Colon (tissue), 2 donors: ENCODE data around the gene VPS39.

Experiments
- FAIRE-seq: peaks from 2 replicates; lab custom pipeline; 2012; peaks lifted over from hg19 to GRCh38; lab: Jason Lieb, UNC
- donor health status: control.
- donor health status: control.

Gene VPS39

DNA sequence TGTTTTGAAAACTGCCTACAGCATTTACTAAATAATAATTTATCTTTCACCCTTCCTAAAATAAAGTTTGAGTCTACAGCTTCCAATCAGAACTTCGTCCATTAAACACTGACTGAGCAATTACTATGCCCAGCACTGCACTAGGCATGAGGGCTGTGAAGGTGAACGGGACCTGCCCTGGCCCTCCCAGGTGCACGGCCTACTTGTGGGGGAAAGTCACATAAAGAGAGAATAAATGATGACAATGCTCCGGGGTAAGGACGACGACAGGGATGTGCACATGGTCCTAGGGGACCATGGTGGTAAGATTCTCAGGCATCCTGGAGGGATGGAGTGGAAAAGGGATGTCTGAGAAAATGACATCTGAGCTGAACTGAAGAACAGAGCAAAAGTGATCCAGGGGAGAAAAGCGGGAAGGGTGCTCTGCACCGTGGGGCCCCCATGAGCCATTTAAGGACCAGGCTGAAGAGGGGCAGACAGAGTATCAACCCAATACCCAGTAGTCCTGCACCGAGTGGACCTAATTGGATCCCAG is 63.2 kb downstream of the VPS39 start:
- no peak for FAIRE-seq

DNA sequence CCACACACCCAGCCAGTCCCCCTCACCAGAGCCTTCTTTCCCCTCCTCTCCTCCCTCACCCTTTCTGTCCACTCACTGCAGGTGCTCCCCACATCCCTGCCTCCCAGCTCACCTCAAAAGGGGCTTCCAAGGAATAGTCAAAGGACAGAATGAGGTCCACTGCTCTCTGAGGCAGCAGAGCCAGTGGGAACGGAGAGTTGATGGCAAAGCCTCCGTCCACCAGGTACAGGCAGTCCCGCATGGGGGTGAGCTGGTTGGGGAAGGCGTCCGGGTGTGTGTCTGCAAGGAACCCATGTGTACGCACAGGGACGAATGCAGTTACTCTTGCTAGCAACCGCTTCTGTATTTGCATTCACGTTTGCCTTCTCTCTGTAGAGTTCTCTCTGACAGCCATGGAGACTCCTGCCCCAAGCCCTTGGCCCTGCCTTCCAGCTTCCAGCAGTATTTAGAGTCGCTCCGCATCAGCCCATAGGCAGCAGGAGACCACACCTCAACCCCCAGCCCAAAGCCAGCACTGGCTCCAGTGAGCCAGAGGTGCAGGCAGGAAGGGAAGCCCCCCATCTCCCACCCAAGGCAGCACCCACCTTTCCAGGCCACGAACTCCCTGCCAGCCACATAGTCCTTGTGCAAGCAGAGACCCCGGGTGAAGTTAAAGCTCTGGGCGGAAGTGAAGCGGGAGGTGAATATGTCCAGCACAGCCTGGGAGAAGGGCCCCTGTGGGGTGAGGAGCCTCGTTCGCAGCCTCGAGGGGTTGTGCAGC is 64.1 kb downstream of the VPS39 start:
- no peak for FAIRE-seq

DNA sequence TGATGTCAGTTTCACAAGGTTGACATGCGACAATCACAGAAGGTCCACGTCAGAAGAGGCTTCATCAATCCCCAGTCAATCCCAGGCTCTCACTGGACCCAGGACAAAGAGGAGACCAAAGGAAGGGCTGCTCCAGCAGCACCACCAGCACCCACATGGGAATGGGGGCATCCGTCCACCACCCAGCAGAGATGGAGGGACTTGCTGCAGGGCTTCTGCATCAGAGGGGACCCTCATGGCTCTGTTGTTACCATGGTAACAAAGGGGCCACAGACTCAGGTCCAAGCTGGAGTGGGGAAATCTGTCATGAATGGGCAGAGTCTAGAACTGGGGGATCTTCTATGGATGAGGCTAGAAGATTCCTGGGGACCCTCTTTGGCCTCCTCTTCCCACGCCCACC is 64.7 kb downstream of the VPS39 start:
- no peak for FAIRE-seq

DNA sequence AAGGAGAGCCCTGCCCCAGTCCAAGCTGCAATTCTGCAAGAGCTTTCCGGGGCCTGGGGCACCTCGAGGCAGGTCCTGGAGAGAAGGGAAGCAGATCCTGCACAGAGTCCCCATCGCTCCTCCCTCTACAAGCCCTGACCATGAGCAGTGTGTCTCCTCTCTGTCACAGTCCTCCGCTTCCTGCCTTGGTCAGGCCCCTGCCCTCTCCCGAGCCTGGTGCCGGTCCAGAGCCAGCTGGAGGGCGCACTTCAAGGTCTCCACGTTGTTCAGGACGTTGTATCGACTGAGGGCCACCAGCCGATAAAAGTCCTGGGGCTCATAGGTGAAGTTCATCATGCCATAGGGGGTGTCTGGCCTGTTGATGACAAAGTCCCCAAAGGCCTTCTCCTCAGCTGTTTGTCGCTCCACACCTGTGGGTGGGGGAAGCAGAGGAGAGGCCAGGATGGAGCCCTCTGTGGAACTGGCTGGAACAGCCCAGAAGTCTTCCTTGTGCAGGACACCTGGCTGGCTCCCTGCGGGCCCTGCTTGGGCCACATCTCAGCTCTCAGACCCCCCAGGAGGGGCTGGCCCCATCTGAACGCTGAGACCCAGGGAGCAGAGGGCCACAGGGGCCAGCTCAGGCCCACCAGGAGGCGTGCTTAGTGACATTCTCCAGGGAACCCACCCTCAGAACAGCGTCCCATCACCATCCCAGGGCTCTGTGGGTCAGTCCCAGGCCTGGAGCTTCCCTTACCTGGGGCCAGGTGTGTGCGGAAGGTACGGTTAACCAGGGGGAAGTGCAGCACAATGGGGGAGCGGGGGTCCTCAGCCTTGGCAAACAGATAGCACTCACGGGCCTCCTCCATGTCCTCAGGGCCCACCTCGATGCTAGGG is 66.1 kb downstream of the VPS39 start:
- FAIRE-seq, result no peak

DNA sequence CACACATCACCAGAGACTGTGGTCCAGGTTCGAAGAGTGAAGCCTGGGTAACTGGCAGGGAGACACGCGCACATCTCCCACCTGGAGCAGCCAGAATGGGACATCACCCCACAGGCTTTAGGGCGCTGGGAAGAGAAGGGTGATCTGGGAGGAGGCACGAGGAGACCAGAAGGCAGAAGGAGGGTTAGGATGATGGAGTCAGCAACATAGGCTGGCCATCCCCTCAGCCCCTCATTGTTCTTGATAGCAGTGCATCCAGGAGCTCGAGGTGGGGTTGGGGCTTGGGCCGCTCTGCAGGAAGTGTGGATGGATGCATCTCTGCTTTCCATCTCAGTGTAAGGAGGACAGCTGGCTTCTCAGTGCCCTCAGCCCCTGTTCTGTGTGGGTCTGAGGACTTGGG is 66.9 kb downstream of the VPS39 start:
- no peak for FAIRE-seq

DNA sequence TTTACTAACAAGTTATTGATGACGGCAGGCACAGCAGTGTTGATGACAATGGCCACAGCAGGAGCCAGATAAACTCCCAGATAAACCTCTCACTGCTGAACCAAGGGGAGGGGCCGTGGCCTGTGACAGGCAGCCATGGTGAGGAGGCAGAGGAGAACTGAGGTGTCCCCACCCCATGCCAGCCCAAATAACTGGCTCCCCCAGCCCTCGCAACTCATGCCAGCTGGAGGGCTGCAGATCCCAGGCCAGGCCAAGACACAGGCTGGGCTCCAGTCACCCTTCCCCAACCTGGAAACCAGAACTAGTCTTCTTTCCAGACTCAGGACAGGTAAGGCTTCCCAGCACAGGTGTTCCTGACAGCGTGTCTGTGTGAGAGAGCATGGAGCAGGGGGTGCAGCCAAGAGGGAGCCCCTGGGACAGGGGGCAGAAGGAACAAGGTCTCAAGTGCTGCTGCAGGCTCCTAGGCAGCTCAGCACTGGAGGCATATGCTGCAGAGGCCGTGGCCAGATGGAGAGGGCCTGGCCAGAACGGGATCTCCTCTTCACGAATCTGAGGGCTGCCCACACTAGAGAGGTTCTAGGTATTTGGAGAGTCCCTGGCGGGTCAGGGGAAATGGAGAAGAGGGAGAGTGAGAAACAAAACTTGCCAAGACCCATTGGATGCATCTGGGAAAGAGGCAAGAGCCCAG is 67.6 kb downstream of the VPS39 start:
- FAIRE-seq, result no peak

DNA sequence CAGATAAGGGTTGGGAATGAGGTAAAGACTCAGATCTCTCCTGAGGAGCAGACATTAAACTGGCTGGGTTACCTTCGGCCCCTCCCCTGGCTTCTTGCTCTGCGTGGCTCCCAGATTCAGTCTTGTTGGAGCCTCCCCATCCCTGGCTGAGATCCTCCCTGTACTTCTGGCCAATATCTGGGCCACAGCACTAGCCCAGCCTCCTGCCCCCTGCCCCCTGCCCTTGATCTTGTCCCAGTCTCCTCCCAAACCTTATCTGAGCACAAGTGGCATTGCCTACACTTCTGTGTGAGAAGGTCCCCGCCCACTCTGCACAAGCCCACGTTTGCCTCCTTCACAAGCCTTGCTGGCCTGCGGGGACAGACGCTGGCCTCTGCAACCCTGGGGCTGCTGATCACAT is 68.5 kb downstream of the VPS39 start:
- FAIRE-seq, result no peak

DNA sequence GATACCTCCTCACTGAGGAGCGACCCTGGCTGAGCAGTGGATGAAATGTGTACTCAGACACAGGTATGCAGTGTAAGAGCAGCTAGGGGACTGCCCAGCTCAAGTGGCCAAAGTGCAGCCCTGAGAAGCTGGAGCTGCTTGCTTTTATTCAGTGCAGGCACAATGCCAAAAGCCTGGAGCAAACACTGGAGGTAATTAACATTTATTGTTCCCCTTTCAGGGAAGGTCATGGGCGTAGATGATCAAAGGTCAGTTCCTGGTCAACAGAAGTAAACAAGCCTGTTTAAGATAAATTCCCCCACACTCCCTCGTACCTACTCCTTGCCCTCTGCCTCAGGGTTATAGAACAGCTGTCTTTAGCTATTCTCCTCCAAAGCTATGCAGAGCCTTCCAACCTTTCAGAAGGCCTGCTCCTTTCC is 69.1 kb downstream of the VPS39 start:
- peak; percentile 53 for FAIRE-seq

DNA sequence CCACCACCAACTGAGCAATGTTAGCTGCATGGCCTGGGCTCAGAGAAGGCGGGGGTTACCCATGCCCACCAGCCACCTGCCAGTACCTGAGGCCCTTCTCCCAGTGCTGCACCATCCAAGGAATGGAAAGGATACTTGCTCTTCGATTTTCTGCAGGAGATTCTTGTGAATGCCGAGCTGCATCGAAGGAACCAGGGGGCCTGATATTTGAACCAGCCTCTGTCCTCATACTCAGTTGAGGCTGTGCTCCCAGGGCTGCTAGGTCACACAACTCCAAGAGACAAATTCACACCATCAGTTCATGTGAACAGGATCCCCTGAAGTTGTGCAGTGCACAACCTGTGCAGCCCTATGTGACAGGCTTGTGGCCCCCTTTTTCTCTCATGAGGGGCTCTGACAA is 69.7 kb downstream of the VPS39 start:
- FAIRE-seq, result no peak

DNA sequence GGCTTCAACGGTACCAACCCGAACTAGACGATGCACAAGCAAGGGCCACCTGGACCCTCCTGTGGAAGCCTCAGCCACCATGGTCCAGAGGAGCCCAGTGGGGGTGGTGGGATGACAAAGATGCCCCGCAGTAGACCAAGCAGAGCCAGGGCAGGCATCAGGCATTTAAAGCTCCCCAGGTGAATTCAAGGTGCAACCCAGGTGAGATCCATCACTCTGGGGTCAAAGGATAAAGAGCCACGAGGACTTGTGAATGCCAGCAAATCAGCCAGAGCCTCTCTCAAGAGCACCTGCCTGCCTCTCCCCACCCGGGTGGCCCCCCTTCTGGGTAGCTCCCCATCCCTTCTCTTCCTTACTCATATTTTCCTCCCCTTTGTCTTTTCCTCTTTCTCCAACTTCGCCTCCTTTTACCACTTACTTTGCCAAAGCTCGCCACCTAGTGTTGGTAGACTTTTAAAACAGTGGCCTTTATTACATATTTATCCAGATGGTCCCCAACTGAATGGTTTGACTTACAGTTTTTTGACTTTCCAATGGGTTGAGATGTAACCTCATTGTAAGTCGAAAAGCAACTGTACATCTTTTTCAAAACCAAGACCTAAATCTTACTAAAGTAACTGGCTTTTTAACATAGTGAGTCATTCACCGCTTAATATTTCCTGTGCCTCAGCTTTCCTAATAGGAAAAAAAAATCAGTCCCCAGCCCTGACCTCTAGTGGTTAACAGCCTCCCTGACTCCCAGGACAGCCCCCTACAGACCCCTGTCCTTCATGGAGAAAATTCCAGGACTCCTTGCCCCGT is 70.4 kb downstream of the VPS39 start:
- FAIRE-seq, result no peak

DNA sequence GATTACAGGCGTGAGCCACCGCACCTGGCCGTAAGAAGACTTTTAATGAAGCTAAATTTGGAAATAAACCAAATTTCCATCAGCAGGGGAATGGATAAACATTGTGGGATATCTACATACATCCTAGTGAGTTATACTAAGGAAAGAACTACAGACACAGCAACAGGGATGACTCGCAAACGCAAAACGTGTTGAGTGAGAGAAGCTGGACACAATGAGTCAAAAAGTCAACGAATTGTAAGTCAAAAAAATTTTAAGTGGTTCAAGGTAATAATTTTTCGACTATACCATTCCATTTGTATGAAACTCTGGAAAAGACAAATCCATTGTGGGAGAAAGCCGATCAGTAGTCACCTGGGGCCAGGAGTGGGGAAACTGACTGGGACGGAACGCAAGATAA is 71.6 kb downstream of the VPS39 start:
- no peak for FAIRE-seq

DNA sequence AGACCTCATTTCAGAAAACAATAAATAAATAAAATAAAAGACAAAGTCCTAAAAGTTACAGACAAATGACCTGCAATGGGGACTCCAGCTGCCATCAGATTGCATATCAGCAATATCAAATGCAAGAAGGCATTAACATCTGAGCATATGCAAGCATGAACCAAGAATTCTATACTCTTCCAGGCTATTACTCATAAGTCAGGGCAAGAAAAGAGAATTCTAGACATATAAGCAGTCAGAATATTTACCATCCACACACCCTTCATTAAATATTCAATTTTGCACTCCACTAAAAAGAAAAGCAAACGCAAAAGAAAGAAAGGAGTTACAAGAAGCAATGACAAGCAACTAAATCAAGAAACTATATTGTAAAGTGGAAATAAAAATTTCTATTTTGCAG is 72.8 kb downstream of the VPS39 start:
- FAIRE-seq, result no peak

DNA sequence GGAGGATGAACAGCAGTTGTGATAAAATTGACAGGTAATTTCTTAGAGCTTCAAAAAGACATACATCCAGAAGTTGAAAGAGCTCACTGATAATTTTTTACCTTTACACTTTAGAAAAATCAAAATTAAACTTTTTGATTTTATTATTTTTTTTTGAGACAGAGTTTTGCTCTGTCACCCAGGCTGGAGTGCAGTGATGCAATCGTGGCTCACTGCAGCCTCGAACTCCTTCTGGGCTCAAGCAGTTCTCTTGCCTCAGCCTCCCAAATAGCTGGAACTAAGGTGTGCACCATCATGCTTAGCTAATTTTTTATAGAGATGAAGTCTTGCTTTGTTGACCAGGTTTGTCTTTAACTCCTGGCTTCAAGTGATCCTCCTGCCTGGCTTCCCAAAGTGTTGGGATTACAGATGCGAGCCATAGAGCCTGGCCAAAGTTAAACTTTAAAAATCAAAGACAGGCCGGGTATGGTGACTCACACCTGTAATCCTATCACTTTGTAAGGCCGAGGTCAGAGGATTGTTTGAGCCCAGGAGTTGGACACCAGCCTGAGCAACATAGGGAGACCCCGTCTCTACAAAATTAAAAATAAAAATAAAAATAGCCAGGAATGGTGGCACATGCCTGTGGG is 73.4 kb downstream of the VPS39 start:
- FAIRE-seq, result no peak

DNA sequence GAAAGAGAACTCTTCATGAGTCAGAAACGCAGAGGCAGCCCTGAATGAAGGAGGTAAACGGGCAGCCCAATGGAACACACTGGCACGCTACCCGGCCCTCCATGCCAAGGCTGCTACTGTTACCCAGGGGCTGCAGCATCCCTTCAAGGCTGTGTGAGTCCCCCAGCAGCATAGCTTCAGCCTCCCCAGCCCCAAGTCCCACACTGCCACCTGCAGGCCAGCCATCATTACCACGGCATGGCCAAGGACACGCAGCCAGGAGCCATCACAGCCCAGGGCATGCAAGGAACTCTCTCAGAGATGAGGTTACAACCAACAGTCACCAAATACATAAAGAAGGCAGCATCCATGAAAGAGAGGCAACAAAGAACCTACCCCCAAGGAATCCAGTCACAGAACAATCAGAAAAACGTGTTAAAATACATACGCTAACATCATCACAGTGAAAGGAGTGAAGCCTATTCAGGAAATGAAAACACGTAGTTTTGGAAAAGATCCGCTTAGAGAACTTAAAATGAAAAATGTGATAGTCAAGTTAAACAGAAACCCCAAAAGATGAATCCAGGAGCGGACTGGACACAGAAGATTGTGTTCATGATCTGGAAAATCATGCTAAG is 74.1 kb downstream of the VPS39 start:
- FAIRE-seq, result no peak

DNA sequence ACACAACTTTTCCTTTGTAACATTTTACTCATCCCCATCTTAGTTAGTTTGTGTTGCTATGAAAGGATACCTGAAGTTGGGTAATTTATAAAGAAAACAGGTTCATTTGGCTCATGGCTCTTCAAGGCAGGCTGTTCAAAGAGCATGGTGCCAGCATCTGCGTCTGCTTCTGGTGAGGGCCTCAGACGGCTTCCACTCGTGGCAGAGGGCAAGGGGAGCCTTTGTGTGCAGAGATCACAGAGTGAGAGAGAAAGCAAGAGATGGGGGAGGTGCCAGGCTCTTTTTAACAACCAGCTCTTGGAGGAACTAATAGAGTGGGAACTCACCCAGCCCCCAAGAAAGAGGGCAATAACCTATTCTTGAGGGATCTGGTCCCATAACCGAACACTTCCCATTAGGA is 74.7 kb downstream of the VPS39 start:
- FAIRE-seq, result no peak

DNA sequence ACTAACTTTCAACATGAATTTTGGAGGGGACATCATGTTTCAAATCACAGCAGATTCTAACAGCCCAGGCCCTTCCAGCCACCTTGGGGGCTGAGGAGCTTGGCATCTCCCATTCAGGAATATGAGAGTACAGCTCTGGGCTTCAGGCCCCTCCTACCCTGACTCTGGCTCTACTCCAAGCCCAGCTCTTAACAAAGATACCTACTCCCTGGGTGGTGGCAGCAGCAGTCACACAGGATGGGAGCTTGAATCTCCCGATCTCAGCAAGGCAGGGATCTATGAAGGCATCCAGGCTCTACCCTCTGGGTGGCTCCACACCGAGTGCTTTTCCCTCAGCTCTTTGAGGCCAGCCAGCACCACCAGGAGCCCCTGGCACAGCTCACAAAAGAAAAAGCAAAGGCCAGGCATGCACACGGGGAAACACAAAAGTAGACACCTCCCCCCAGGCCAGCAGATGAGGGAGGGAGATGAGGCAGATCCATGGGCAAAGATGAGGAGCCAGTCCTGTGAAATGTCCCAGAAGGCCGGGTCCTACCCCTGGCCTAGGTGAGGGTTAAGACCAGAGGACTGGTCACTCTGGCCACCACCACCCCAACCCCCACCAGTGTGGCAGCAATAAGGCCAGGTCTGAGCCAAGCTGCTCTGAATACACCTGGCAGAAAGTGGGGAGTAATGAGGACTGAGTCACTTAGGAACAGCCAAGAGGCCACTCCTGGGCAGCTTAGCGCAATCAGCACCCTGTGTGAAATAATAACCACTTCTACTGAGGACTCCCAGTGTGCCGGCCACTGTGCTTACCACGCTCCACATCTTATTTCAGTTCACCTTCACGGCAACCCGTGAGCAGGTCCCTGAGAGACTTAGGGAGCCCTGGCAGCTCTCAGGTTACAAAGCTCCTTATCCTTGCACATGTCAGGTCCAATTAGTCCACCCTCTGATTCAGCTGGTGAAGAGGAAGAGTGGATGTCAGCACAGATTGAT is 76.0 kb downstream of the VPS39 start:
- FAIRE-seq, result no peak

DNA sequence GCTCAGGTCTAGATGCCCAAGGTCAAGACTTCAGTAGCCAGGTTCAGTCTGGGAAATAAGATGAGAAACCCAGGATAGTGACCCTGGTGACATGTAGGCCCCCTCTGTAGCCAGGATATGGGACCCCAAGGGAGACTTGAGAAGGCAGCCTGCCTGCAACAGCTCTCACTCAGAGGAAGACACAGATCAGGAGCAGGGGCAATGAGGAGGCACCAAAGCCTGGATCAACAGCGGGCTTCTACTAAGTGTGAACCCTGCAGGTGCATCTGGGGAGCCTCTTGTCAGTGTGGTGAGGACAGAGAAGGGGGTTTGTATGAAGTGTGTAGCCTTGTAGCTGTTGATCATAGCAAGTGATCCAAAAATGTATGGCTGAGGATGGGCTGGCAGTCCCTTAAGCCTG is 77.1 kb downstream of the VPS39 start:
- FAIRE-seq, result no peak

DNA sequence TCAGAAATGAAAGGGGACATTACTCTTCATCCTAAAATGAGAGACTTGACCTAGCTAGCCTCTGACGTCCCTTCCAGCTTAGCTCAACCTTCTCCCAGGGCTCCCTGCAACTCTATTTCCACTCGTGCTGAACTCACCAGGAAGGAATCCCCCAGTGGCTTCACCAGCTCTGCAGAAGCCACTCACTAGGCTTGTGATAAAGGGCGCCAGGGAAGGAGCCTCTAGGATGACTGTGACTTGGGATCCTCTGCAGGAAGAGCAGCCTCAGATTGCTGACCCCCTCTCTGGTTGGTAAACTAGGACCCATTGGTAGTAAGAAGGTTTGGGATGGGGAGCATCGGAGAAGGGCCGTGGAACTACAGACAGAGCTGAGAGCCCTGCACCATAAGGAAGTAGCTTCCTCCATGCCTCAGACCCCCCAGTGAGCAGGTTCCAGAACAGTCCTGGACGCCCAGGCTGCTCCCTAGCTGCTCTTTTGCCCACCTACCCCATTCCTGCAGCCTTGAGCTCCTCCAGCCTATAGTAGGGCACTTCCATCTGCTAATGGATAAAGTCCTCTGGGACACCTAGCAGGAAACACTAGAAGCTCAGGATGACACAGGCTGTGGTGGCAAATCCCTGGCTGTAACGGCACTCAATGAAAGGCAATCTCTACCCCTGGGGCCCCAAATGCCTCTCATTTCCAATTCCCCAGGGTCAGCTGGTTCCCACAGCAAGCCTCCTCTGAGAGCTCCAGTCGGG is 77.7 kb downstream of the VPS39 start:
- FAIRE-seq, result no peak

DNA sequence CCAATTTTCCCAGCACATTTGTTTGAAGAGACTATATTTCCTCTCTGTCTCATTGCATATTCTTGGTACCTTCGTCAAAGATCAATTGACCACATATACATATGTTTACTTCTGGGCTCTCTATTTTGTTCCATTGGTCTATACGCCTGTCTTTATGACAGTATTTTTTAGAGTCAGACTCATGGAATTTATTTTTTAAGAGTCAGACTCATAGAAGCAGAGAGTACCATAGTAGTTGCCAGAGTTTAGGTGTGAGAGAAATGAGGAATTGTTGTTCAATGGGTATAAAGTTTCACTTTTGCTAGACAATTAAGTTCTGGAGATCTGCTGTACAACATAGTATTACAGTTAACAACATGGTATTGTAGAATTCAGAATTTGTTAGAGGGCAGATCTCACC is 78.7 kb downstream of the VPS39 start:
- no peak for FAIRE-seq
